Activated T-cell treated with anti-CD3 and anti-CD28 coated beads for 4 hours (primary cell): Measurements from ENCODE around the gene GGTLC1.
"Not testable (repeated sequence)": the region's sequence is repeated elsewhere in the genome, so short reads cannot be mapped to it uniquely, and the experiment has no call there.

Experiments
- DNase-seq: peaks from one replicate; pipeline ENCODE4 v3.0.0-alpha.2; 2020

GGTLC1 gene

GRCh38 chr20:23994001-23994633 is 5.5 kb upstream of the GGTLC1 start:
- DNase-seq: not testable (repeated sequence)

GRCh38 chr20:23993440-23993839 is 4.9 kb upstream of the GGTLC1 start:
- not testable (repeated sequence) for DNase-seq

- not testable (repeated sequence) for DNase-seq
Observed at GRCh38 chr20:23990296-23990695, 1.7 kb upstream of the GGTLC1 start.

- not testable (repeated sequence) for DNase-seq
Observed at GRCh38 chr20:23988966-23989365, 387 bp upstream of the GGTLC1 start.

- not testable (repeated sequence) for DNase-seq
Observed at GRCh38 chr20:23986716-23987115, 1.9 kb downstream of the GGTLC1 start.

GRCh38 chr20:23986310-23986709 is 2.3 kb downstream of the GGTLC1 start:
- not testable (repeated sequence) for DNase-seq

- not testable (repeated sequence) for DNase-seq
Observed at GRCh38 chr20:23985790-23986225, 2.8 kb downstream of the GGTLC1 start.

GRCh38 chr20:23985066-23985789 is 3.4 kb downstream of the GGTLC1 start:
- not testable (repeated sequence) for DNase-seq

GRCh38 chr20:23984476-23985023 is 4.0 kb downstream of the GGTLC1 start:
- DNase-seq: not testable (repeated sequence)

- DNase-seq: not testable (repeated sequence)
Observed at GRCh38 chr20:23982112-23983018, 6.2 kb downstream of the GGTLC1 start.

GRCh38 chr20:23981526-23981925 is 7.1 kb downstream of the GGTLC1 start:
- not testable (repeated sequence) for DNase-seq

GRCh38 chr20:23981014-23981413 is 7.6 kb downstream of the GGTLC1 start:
- DNase-seq: not testable (repeated sequence)

- not testable (repeated sequence) for DNase-seq
Observed at GRCh38 chr20:23979899-23980811, 8.4 kb downstream of the GGTLC1 start.

- not testable (repeated sequence) for DNase-seq
Observed at GRCh38 chr20:23979380-23979779, 9.2 kb downstream of the GGTLC1 start.

- not testable (repeated sequence) for DNase-seq
Observed at GRCh38 chr20:23978457-23978856, 10.1 kb downstream of the GGTLC1 start.

GRCh38 chr20:23974966-23975365 is 13.6 kb downstream of the GGTLC1 start:
- DNase-seq: no peak

GRCh38 chr20:23971310-23971709 is 17.3 kb downstream of the GGTLC1 start:
- DNase-seq: no peak

GRCh38 chr20:23970049-23970448 is 18.5 kb downstream of the GGTLC1 start:
- DNase-seq: no peak

- no peak for DNase-seq
Observed at GRCh38 chr20:23967616-23967979, 21.0 kb downstream of the GGTLC1 start.

GRCh38 chr20:23966927-23967615 is 21.5 kb downstream of the GGTLC1 start:
- DNase-seq: no peak

GRCh38 chr20:23966298-23966697 is 22.3 kb downstream of the GGTLC1 start:
- no peak for DNase-seq
